IPS-NIHi11 (cell line): Measurements from ENCODE around the gene ZSWIM6.
"Not testable (repeated sequence)": the region's sequence is repeated elsewhere in the genome, so short reads cannot be mapped to it uniquely, and the experiment has no call there.

Experiments used
- DNase-seq: peaks from one replicate; pipeline ENCODE4 v3.0.0; 2012; ENCODE audit warnings: mixed read lengths, low spot score

The ZSWIM6 gene

GRCh38 chr5:61363401-61364114 is 31.5 kb downstream of the ZSWIM6 start:
- no peak for DNase-seq

- no peak for DNase-seq
Measured at GRCh38 chr5:61366497-61367240, 34.6 kb downstream of the ZSWIM6 start.

- DNase-seq: no peak
Measured at GRCh38 chr5:61370506-61370905, 38.4 kb downstream of the ZSWIM6 start.

- DNase-seq: no peak
Measured at GRCh38 chr5:61371474-61371873, 39.4 kb downstream of the ZSWIM6 start.

GRCh38 chr5:61379677-61380076 is 47.6 kb downstream of the ZSWIM6 start:
- DNase-seq: no peak

- no peak for DNase-seq
Measured at GRCh38 chr5:61381968-61382367, 49.9 kb downstream of the ZSWIM6 start.

- DNase-seq: no peak
Measured at GRCh38 chr5:61385627-61386026, 53.6 kb downstream of the ZSWIM6 start.

- no peak for DNase-seq
Measured at GRCh38 chr5:61386045-61386800, 54.2 kb downstream of the ZSWIM6 start.

GRCh38 chr5:61389609-61390008 is 57.6 kb downstream of the ZSWIM6 start:
- DNase-seq: no peak

- DNase-seq: no peak
Measured at GRCh38 chr5:61394078-61394704, 62.1 kb downstream of the ZSWIM6 start.

GRCh38 chr5:61394793-61395192 is 62.7 kb downstream of the ZSWIM6 start:
- DNase-seq: no peak

- no peak for DNase-seq
Measured at GRCh38 chr5:61397238-61397637, 65.2 kb downstream of the ZSWIM6 start.

GRCh38 chr5:61397937-61398336 is 65.9 kb downstream of the ZSWIM6 start:
- no peak for DNase-seq

- no peak for DNase-seq
Measured at GRCh38 chr5:61398440-61398839, 66.4 kb downstream of the ZSWIM6 start.

GRCh38 chr5:61399679-61400078 is 67.6 kb downstream of the ZSWIM6 start:
- no peak for DNase-seq

- DNase-seq: peak; percentile 32
Measured at GRCh38 chr5:61401726-61402125, 69.7 kb downstream of the ZSWIM6 start.

GRCh38 chr5:61402244-61402823 is 70.3 kb downstream of the ZSWIM6 start:
- DNase-seq: no peak

- no peak for DNase-seq
Measured at GRCh38 chr5:61402970-61403900, 71.2 kb downstream of the ZSWIM6 start.

GRCh38 chr5:61405511-61406295 is 73.6 kb downstream of the ZSWIM6 start:
- DNase-seq: no peak

- DNase-seq: not testable (repeated sequence)
Measured at GRCh38 chr5:61406497-61406896, 74.4 kb downstream of the ZSWIM6 start.
